Loucy (cell line): ENCODE data around the gene HHIP.

Experiments used
- H2AFZ ChIP-seq: fragments of 200-600 bp; sonication (generic); 2 replicates; pipeline ENCODE4 v1.6.0; 2016; ENCODE audit warnings: antibody characterized with exemption, mild to moderate bottlenecking, low read length, moderate library complexity
- H3F3A ChIP-seq: fragments of 200-600 bp; 2 replicates; pipeline ENCODE4 v1.6.0; 2016; ENCODE audit warnings: antibody characterized with exemption, low read depth, mild to moderate bottlenecking
- H3K27me3 ChIP-seq: fragments of 200-600 bp; sonication (generic); 2 replicates; pipeline ENCODE4 v1.6.1; 2014; ENCODE audit warnings: low read length, mild to moderate bottlenecking; ENCODE audit not compliant: insufficient read depth, poor library complexity, severe bottlenecking
- H3K36me3 ChIP-seq: fragments of 200-600 bp; sonication (generic); 2 replicates; pipeline ENCODE4 v1.6.1; 2016; ENCODE audit warnings: low read length; ENCODE audit not compliant: insufficient read depth
- H3K4me1 ChIP-seq: fragments of 200-600 bp; sonication (generic); 2 replicates; pipeline ENCODE4 v1.5.1; 2014; ENCODE audit warnings: low read length, mild to moderate bottlenecking; ENCODE audit not compliant: insufficient read depth, poor library complexity, severe bottlenecking
- H3K4me2 ChIP-seq: fragments of 200-600 bp; sonication (generic); 2 replicates; pipeline ENCODE4 v1.6.0; 2014; ENCODE audit warnings: antibody characterized with exemption, low read length, low read depth, mild to moderate bottlenecking; ENCODE audit not compliant: poor library complexity, severe bottlenecking
- H3K4me3 ChIP-seq: fragments of 200-600 bp; sonication (generic); 2 replicates; pipeline ENCODE4 v1.5.1; 2014; ENCODE audit warnings: low read length, mild to moderate bottlenecking, mixed read lengths; ENCODE audit not compliant: poor library complexity, severe bottlenecking
- H3K79me2 ChIP-seq: fragments of 200-600 bp; sonication (generic); 2 replicates; pipeline ENCODE4 v1.6.1; 2014; ENCODE audit warnings: low read length; ENCODE audit not compliant: insufficient read depth
- H3K9ac ChIP-seq: fragments of 200-600 bp; sonication (generic); 2 replicates; pipeline ENCODE4 v1.6.0; 2014; ENCODE audit warnings: mild to moderate bottlenecking, low read depth, low read length, moderate library complexity; ENCODE audit not compliant: poor library complexity, severe bottlenecking
- H3K9me2 ChIP-seq: fragments of 200-600 bp; sonication (generic); replicated peaks from 2 replicates; pipeline ENCODE4 v1.6.1; 2016; ENCODE audit warnings: low read depth, low read length, mixed read lengths
- H3K9me3 ChIP-seq: fragments of 200-600 bp; sonication (generic); 2 replicates; pipeline ENCODE4 v1.6.1; 2014; ENCODE audit warnings: mild to moderate bottlenecking, antibody characterized with exemption, low read length, low read depth; ENCODE audit not compliant: insufficient read depth
- H4K20me1 ChIP-seq: fragments of 200-600 bp; sonication (generic); 2 replicates; pipeline ENCODE4 v1.6.0; 2014; ENCODE audit warnings: antibody characterized with exemption, low read length, mild to moderate bottlenecking; ENCODE audit not compliant: insufficient read depth, poor library complexity, severe bottlenecking
- CTCF ChIP-seq: fragments of 200-600 bp; sonication (generic); conservative IDR thresholded peaks from 2 replicates; pipeline ENCODE4 v1.5.1; 2014; ENCODE audit warnings: mild to moderate bottlenecking, antibody characterized with exemption, low read length
- EZH2phosphoT487 ChIP-seq: fragments of 200-600 bp; IDR thresholded peaks from 2 replicates; pipeline ENCODE4 v1.6.1; 2018; ENCODE audit warnings: antibody characterized with exemption, mild to moderate bottlenecking, moderate library complexity, borderline replicate concordance

The HHIP gene

GRCh38 chr4:144699565-144699964 lies 53.6 kb downstream of the HHIP start:
- Histone ChIP-seq H3K9me3 (no peaks in the 10 kb centered on the region), H3K4me1 (peaks cover 14% of the 10 kb centered on the region), H3K27me3 (no peaks in the 10 kb centered on the region), H3K4me3 (no peak overlapping the region), H3K9me2 (no peaks in the 10 kb centered on the region), H2AFZ (no peak overlapping the region), H3K9ac (no peak overlapping the region), H3F3A (no peaks in the 10 kb centered on the region), H3K36me3 (peaks cover 7% of the 10 kb centered on the region; the same call in 1 of the 2 replicates), H3K79me2 (no peaks in the 10 kb centered on the region), H4K20me1 (no peaks in the 10 kb centered on the region), H3K4me2 (no peak overlapping the region)
- TF ChIP-seq CTCF = no peak
- no peak for TF ChIP-seq EZH2phosphoT487

GRCh38 chr4:144701683-144702233 lies 55.8 kb downstream of the HHIP start:
- H3F3A ChIP-seq = no peaks in the 10 kb centered on the region
- no peak overlapping the region for H3K4me3 ChIP-seq
- H4K20me1 ChIP-seq = no peaks in the 10 kb centered on the region
- TF ChIP-seq CTCF = no peak
- TF ChIP-seq EZH2phosphoT487 = no peak
- no peaks in the 10 kb centered on the region for H3K9me3 ChIP-seq
- H3K79me2 ChIP-seq = no peaks in the 10 kb centered on the region
- no peak overlapping the region for H3K4me2 ChIP-seq
- no peaks in the 10 kb centered on the region for H3K27me3 ChIP-seq
- H3K4me1 ChIP-seq = peaks cover 13% of the 10 kb centered on the region
- no peak overlapping the region for H3K9ac ChIP-seq
- no peak overlapping the region for H2AFZ ChIP-seq
- no peaks in the 10 kb centered on the region for H3K9me2 ChIP-seq
- peaks cover 15% of the 10 kb centered on the region; the same call in 1 of the 2 replicates for H3K36me3 ChIP-seq

GRCh38 chr4:144703494-144703893 lies 57.5 kb downstream of the HHIP start:
- Histone ChIP-seq H3K27me3 (no peaks in the 10 kb centered on the region), H3K79me2 (no peaks in the 10 kb centered on the region), H2AFZ (no peak overlapping the region), H3K9me3 (no peaks in the 10 kb centered on the region), H3K4me1 (peaks cover 13% of the 10 kb centered on the region), H3K36me3 (peaks cover 26% of the 10 kb centered on the region; the same call in 1 of the 2 replicates), H3F3A (no peaks in the 10 kb centered on the region), H3K4me2 (no peak overlapping the region), H4K20me1 (no peaks in the 10 kb centered on the region), H3K4me3 (no peak overlapping the region), H3K9me2 (no peaks in the 10 kb centered on the region), H3K9ac (no peak overlapping the region)
- TF ChIP-seq EZH2phosphoT487 = no peak
- no peak for TF ChIP-seq CTCF
